Measurements from ENCODE around the gene LRRN4CL. TPM values are rescaled to one million over a fixed set of nuclear protein-coding genes. Genes with fewer than 3 reads are reported as not detected.

Gene LRRN4CL
- total RNA-seq, 4 donors from 2014 or later, result 29.9 to 48.2 (median 39.2) TPM

DNA sequence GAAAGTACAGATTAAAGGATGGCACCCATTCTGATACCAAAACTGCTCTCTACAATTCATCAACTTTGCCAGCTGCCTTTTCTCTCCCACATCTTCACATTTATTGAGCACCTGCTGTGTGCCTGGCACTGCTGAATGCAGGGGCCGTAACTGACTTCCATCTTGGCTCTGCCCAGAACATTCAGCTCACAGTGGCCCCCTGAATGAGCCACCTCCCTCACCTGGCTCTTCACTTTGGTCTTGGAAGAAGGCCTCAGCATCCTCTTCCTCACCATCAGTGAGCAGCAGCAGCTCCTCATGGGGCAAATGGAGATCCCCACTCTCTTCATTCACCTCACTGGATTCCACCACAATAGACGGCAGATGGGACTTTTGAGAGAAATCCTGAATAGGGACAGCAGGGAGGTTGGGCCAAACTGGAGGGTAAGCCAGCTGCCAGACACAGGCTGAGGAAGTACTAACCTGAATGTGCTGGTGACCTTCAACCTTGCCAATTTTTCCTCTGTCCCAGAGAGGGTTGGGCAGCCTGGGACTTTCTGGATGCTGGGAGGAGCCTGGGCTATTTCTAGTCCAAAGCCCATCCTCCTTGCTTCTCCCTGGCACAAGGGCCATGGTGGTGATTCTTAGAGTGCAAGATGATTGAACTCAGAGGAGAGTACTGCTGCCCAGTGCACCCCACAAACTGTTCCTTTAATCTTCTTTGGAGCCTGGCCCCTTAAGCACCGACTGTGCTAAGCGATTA, 19.7 kb downstream of the LRRN4CL start:
- WGBS, result 83% methylated on average over 4 of the region's 4 CpGs
- no peak overlapping the region for H3K4me3 ChIP-seq

DNA sequence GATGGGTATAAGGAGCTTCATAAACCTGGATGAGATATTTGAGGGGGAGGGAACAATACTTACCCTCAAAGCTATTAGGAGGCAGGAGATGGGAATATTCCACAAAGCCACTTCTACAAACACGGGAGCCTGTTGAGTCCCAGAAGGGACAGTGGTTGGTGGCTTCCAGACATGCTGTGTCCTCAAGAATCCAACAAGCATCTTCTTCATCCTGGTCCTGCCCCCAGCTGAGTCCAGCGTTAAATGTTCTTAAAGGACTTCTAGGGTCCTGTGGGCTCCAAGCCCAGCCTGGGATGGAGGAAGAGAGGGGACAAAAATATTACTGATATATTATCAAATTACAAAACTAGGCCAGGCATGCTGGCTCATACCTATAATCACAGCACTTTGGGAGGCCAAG, 21.9 kb downstream of the LRRN4CL start:
- Histone ChIP-seq H3K36me3 (peaks cover 5 to 23% (median 17%) of the 10 kb centered on the region in 4 donors), H3K9me3 (no peaks in the 10 kb centered on the region), H3K27ac (replicated peaks in 1 of 4) (peak overlapping the region in 3 of 4 donors; percentile 91 to 97 (median 92)), H3K4me3 (no peak overlapping the region), H3K27me3 (no peaks in the 10 kb centered on the region), H3K4me1 (peaks cover 42 to 73% (median 60%) of the 10 kb centered on the region in 4 donors)
- TF ChIP-seq, protein P1, sequence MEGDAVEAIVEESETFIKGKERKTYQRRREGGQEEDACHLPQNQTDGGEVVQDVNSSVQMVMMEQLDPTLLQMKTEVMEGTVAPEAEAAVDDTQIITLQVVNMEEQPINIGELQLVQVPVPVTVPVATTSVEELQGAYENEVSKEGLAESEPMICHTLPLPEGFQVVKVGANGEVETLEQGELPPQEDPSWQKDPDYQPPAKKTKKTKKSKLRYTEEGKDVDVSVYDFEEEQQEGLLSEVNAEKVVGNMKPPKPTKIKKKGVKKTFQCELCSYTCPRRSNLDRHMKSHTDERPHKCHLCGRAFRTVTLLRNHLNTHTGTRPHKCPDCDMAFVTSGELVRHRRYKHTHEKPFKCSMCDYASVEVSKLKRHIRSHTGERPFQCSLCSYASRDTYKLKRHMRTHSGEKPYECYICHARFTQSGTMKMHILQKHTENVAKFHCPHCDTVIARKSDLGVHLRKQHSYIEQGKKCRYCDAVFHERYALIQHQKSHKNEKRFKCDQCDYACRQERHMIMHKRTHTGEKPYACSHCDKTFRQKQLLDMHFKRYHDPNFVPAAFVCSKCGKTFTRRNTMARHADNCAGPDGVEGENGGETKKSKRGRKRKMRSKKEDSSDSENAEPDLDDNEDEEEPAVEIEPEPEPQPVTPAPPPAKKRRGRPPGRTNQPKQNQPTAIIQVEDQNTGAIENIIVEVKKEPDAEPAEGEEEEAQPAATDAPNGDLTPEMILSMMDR (IDR thresholded peaks at IDR 0.05), result no peak
- TF ChIP-seq EP300 (IDR thresholded peaks at IDR 0.05) (no peak), POLR2AphosphoS5 (IDR thresholded peaks at IDR 0.05) (no peak), POLR2A (IDR thresholded peaks at IDR 0.05; ENCODE audit: low read depth) (no peak)
- intact Hi-C loops (cut with DNase I), result no loop called here
- no peak for DNase-seq (ENCODE audit: extremely low spot score)
- 80% methylated on average over 2 of the region's 2 CpGs for WGBS

More for the DNA sequence above, 19.7 kb downstream of the LRRN4CL start:
- TF ChIP-seq, protein P1 (IDR thresholded peaks at IDR 0.05), result no peak
- TF ChIP-seq EP300 (IDR thresholded peaks at IDR 0.05) (no peak), POLR2A (IDR thresholded peaks at IDR 0.05; ENCODE audit: low read depth) (no peak), POLR2AphosphoS5 (IDR thresholded peaks at IDR 0.05) (no peak)
- Histone ChIP-seq H3K27ac (replicated peaks in 1 of 4) (no peak overlapping the region), H3K27me3 (no peaks in the 10 kb centered on the region), H3K36me3 (peaks cover 0 to 28% (median 21%) of the 10 kb centered on the region in 4 donors), H3K9me3 (no peaks in the 10 kb centered on the region), H3K4me1 (peaks cover 44 to 70% (median 60%) of the 10 kb centered on the region in 4 donors)
- intact Hi-C loops (cut with DNase I), result no loop called here
- no peak for DNase-seq (ENCODE audit: extremely low spot score)

DNA sequence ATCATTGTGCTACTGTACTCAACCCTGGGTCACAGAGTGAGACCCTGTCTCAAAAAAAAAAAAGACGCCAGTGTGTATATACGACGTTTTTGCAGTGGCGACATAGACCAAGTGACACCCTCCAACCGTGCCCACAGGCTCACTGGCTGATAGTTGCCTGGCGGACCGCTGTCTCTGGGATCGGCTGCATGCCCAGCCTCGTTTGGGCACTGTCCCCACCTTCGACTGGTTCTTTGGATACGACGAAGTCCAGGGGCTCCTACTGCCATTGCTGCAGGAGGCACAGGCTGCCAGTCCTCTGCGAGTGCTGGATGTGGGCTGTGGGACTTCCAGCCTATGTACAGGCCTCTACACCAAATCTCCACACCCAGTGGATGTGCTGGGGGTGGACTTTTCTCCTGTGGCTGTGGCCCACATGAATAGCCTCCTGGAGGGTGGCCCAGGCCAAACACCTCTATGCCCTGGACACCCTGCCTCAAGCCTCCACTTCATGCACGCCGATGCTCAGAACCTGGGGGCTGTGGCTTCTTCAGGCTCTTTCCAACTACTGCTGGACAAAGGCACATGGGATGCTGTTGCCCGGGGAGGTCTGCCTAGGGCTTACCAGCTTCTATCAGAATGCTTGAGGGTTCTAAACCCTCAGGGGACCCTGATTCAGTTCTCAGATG, 22.9 kb downstream of the LRRN4CL start:
- Histone ChIP-seq H3K27ac (replicated peaks in 1 of 4) (peak overlapping the region; percentile 91 to 97 (median 92)), H3K4me1 (peaks cover 40 to 69% (median 55%) of the 10 kb centered on the region in 4 donors), H3K27me3 (no peaks in the 10 kb centered on the region), H3K4me3 (peak overlapping the region; percentile 71 to 83 (median 82)), H3K36me3 (peaks cover 7 to 32% (median 24%) of the 10 kb centered on the region in 4 donors), H3K9me3 (no peaks in the 10 kb centered on the region)
- TF ChIP-seq, protein P1 (IDR thresholded peaks at IDR 0.05), result no peak
- TF ChIP-seq POLR2AphosphoS5 (IDR thresholded peaks at IDR 0.05), result no peak
- TF ChIP-seq POLR2A (IDR thresholded peaks at IDR 0.05; ENCODE audit: low read depth), result no peak
- TF ChIP-seq EP300 (IDR thresholded peaks at IDR 0.05), result no peak
- WGBS, result 77% methylated on average over 3 of the region's 16 CpGs
- DNase-seq (ENCODE audit: extremely low spot score), result no peak
- intact Hi-C loops (cut with DNase I), result no loop called here

DNA sequence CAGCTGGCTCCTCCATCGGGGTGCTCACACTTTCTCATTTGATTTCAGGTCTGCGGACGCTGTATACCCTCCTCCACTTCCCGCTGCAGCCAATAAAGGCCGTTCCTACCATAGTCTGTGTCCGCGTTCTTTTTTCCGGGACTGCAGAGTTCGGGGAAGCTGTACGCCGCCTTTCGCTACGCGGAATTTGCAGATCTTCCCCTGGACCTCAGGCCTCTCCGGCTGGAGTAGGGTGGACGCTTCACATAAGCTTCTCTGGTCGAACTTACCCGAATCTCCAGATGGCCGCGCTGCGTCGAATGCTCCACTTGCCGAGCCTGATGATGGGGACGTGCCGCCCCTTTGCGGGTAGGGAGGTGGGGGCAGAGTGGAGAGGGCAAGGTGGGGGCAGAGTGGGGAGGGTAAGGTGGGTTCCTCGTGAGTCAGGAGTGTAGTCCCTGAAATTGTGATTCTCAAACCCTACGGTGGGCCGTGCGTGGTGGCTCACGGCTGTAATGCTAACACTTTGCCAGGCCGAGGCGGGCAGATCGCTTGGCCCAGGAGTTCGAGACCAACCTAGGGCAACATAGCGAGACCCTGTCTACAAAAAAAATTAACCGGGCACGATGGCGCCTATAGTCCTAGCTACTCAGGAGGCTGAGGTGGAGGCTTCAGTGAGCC, 23.6 kb downstream of the LRRN4CL start:
- Histone ChIP-seq H3K4me1 (peaks cover 37 to 62% (median 50%) of the 10 kb centered on the region in 4 donors), H3K27ac (replicated peaks in 1 of 4) (peak overlapping the region; percentile 91 to 97 (median 92)), H3K36me3 (peaks cover 7 to 32% (median 24%) of the 10 kb centered on the region in 4 donors), H3K9me3 (no peaks in the 10 kb centered on the region), H3K4me3 (peak overlapping the region; percentile 71 to 83 (median 82)), H3K27me3 (no peaks in the 10 kb centered on the region)
- DNase-seq (ENCODE audit: extremely low spot score), result peak; percentile 92
- under 1% methylated on average over 28 of the region's 39 CpGs for WGBS
- TF ChIP-seq, protein P1 (IDR thresholded peaks at IDR 0.05), result no peak
- TF ChIP-seq POLR2A (IDR thresholded peaks at IDR 0.05; ENCODE audit: low read depth) (no peak), POLR2AphosphoS5 (IDR thresholded peaks at IDR 0.05) (no peak), EP300 (IDR thresholded peaks at IDR 0.05) (no peak)
- intact Hi-C loops (cut with DNase I), result no loop called here
